HFFc6 (cell line): ENCODE measurements around the gene CADM2. TPM values are rescaled to one million over a fixed set of nuclear protein-coding genes. Genes with fewer than 3 reads are reported as not detected.
"Not testable (repeated sequence)": the region's sequence is repeated elsewhere in the genome, so short reads cannot be mapped to it uniquely, and the experiment has no call there.

ENCODE experiments used
- DNase-seq: peaks from one replicate; pipeline ENCODE4 v3.0.0-alpha.2; 2018
- H3K27ac Mint-ChIP-seq: 2 replicates; pipeline ENCODE4 v1.8.0; 2020; ENCODE audit warnings: mild to moderate bottlenecking, mixed read lengths
- H3K27me3 Mint-ChIP-seq: 2 replicates; pipeline ENCODE4 v1.8.0; 2021; ENCODE audit warnings: mild to moderate bottlenecking, moderate library complexity, mixed read lengths; ENCODE audit not compliant: insufficient read depth
- H3K36me3 Mint-ChIP-seq: 2 replicates; pipeline ENCODE4 v1.8.0; 2021; ENCODE audit warnings: low read depth, mixed read lengths
- H3K4me1 Mint-ChIP-seq: 2 replicates; pipeline ENCODE4 v1.8.0; 2020; ENCODE audit warnings: low read depth, mixed read lengths
- H3K4me3 Mint-ChIP-seq: 2 replicates; pipeline ENCODE4 v1.8.0; 2020; ENCODE audit warnings: mild to moderate bottlenecking, moderate library complexity, mixed read lengths
- H3K9me3 Mint-ChIP-seq: 2 replicates; pipeline ENCODE4 v1.8.0; 2020; ENCODE audit warnings: mild to moderate bottlenecking, mixed read lengths
- total RNA-seq, 6 experiments: library from RNA; stranded (reverse); fragmentation: NEBNext Ultra II Directional; extraction: Animal tissue kit (Norgen Biotek cat#: 25700); gene quantifications; 2 replicates in 1 of 6; 3 replicates in 5 of 6; pipeline ENCODE4 v1.2.3, GENCODE V29; 2021
- TF ChIP-seq, protein P1 (sequence below): fragments of 200-600 bp; sonication (generic); IDR thresholded peaks from 2 replicates; pipeline ENCODE4 v1.5.0; 2021; ENCODE audit warnings: antibody characterized with exemption, mild to moderate bottlenecking

Gene CADM2
- total RNA-seq, 6 experiments from 2014 or later, result not detected

DNA sequence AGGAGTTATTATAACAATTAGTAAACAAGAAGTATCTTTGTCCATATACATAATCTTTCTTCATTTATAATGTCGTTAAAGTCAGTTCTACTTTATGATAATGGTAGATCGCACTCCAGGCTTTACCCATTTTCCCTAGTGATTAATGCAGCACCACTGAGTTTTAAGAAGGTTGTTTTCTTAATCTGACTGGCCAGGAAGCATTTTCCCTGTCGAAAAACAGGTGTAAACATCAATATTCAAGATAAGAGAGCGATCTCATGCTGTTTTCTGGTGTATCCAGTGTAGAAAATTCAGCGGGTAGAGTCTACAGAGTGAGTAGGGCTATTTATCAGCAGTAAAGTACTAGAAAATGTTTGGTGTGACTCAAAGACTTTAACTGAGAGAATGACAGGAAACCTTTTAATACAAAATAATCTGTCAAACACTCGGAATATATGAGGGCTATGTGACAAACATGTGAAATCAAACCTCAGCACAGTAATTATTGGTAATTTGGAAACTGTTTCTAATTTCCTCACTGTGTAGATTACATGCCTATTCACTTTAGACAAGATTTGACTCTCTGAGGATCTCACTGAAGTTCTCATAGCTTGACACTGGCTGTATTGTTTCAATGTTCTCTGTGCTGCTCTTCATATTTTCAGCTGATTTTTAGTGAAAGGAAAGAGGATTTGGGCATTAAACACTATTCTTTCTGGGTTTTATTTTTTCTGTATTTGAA is 1019.0 kb downstream of the CADM2 start:
- DNase-seq, result no peak
- H3K36me3 Mint-ChIP-seq, result no peaks in the 10 kb centered on the region
- H3K4me3 Mint-ChIP-seq, result no peak overlapping the region
- H3K27me3 Mint-ChIP-seq, result no peaks in the 10 kb centered on the region
- TF ChIP-seq, protein P1, sequence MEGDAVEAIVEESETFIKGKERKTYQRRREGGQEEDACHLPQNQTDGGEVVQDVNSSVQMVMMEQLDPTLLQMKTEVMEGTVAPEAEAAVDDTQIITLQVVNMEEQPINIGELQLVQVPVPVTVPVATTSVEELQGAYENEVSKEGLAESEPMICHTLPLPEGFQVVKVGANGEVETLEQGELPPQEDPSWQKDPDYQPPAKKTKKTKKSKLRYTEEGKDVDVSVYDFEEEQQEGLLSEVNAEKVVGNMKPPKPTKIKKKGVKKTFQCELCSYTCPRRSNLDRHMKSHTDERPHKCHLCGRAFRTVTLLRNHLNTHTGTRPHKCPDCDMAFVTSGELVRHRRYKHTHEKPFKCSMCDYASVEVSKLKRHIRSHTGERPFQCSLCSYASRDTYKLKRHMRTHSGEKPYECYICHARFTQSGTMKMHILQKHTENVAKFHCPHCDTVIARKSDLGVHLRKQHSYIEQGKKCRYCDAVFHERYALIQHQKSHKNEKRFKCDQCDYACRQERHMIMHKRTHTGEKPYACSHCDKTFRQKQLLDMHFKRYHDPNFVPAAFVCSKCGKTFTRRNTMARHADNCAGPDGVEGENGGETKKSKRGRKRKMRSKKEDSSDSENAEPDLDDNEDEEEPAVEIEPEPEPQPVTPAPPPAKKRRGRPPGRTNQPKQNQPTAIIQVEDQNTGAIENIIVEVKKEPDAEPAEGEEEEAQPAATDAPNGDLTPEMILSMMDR, result no peak
- H3K27ac Mint-ChIP-seq, result no peak overlapping the region
- H3K9me3 Mint-ChIP-seq, result peaks cover 22% of the 10 kb centered on the region
- no peaks in the 10 kb centered on the region for H3K4me1 Mint-ChIP-seq

DNA sequence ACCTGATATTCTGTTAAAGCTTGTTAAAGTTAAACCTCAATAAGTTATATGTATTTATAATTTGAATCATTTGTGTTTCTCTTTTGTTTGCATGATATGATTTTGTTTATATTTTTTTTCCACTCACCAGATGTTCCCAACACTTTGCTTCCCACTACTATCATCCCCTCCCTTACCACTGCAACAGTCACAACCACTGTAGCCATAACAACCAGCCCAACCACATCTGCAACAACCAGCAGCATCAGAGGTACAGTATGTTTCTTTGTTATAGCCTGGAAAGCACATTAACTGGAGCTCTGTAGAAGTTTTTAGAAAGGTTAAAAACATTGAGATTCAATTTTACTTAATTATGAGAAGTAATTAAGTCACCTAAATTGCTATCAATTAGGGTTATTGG is 1020.2 kb downstream of the CADM2 start:
- Mint-ChIP-seq H3K36me3 (no peaks in the 10 kb centered on the region), H3K27ac (no peak overlapping the region), H3K4me1 (no peaks in the 10 kb centered on the region), H3K4me3 (no peak overlapping the region), H3K9me3 (peaks cover 11% of the 10 kb centered on the region), H3K27me3 (no peaks in the 10 kb centered on the region)
- DNase-seq, result no peak
- TF ChIP-seq, protein P1, result no peak

DNA sequence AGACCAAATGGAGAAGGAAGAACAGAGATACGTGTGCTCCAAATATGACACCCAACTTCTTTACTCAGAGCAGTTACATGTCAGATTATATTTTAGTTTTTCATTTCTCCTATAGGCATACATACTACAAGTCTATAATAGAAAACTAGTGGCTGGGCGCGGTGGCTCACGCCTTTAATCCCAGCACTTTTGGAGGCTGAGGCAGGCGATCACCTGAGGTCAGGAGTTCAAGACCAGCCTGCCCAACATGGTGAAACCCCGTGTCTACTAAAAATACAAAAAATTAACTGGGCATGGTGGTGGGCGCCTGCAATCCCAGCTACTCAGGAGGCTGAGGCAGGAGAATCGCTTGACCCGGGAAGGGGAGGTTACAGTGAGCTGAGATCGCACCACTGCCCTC is 1030.8 kb downstream of the CADM2 start:
- not testable (repeated sequence) for H3K4me3 Mint-ChIP-seq, H3K36me3 Mint-ChIP-seq, H3K27ac Mint-ChIP-seq, DNase-seq, H3K4me1 Mint-ChIP-seq, H3K27me3 Mint-ChIP-seq
- H3K9me3 Mint-ChIP-seq, result peaks cover 11% of the 10 kb centered on the region

DNA sequence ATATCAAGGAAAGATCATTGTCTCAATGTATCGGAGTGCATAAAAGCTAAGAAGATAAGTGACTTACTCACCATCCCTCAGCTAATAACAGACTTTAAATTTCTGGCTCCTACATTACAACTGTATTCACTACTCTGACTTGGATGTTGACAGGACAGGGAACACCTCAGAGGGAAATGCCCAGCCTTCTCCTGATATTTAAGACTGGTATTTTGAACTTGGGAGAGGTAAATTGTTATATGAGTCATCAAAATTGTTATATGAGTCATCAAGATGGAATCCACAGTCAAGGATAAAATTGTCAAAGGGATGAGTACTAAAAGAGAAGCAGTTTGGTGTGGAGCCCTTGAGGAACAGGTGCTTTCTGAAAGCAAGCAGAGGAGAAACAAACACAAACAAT is 1070.8 kb downstream of the CADM2 start:
- no peaks in the 10 kb centered on the region for H3K36me3 Mint-ChIP-seq
- TF ChIP-seq, protein P1, result no peak
- no peaks in the 10 kb centered on the region for H3K27me3 Mint-ChIP-seq
- no peak overlapping the region for H3K27ac Mint-ChIP-seq
- H3K4me3 Mint-ChIP-seq, result no peak overlapping the region
- no peak for DNase-seq
- peaks cover 23% of the 10 kb centered on the region for H3K9me3 Mint-ChIP-seq
- H3K4me1 Mint-ChIP-seq, result no peaks in the 10 kb centered on the region

DNA sequence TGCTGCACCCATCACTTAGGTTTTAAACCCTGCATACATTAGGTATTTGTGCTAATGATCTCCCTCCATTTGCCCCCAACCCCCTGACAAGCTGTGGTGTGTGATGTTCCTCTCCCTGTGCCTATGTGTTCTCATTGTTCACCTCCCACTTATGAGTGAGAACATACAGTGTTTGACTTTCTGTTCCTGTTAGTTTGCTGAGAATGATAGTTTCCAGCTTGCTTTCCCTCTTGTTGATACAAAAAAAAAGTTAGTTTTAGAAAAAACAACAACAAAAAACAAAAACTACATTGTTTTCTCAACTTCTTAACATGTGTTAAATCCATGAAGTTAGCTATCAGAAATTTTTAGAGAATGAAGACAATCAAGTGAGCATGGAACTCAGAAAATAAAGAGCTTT is 1079.1 kb downstream of the CADM2 start:
- TF ChIP-seq, protein P1, result no peak
- no peaks in the 10 kb centered on the region for H3K4me1 Mint-ChIP-seq
- H3K9me3 Mint-ChIP-seq, result peaks cover 42% of the 10 kb centered on the region
- no peaks in the 10 kb centered on the region for H3K36me3 Mint-ChIP-seq
- no peak overlapping the region for H3K27ac Mint-ChIP-seq
- no peaks in the 10 kb centered on the region for H3K27me3 Mint-ChIP-seq
- DNase-seq, result no peak
- H3K4me3 Mint-ChIP-seq, result no peak overlapping the region

DNA sequence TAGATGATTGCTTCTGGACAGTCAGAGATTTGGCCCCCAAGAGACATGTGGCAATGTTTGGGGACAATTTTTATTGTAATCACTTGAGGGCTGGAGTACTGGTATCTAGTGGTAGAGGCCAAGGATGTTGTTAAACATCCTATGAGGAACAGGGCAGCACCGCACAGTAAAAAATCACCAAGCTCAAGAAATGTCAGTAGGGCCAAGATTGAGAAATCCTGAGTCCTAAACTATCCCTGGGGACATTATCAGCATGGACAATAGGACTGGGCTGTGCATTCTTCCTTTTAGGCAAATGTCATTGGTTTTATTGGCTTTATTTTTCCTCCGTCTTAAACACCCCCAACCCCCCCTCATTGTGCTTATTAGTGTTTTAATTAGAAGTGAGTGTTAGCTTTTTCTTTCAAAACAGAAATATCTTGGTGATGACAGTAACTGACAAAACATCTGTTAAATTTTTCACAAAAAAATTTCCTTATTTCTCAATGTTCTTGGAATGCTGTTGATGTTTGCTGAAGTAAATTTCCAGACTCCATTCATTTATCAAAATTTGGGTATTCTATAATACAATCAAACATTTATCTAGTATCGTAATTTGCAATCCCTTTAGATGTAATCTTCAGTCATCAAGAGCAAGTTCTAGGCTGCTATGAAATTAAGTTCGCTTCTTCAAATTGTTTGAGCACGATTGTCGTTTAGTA is 1087.8 kb downstream of the CADM2 start:
- no peak for DNase-seq
- no peaks in the 10 kb centered on the region for H3K36me3 Mint-ChIP-seq
- no peaks in the 10 kb centered on the region; the same call in 1 of the 2 replicates for H3K27me3 Mint-ChIP-seq
- H3K27ac Mint-ChIP-seq, result no peak overlapping the region
- H3K9me3 Mint-ChIP-seq, result peaks cover 30% of the 10 kb centered on the region
- no peaks in the 10 kb centered on the region for H3K4me1 Mint-ChIP-seq
- TF ChIP-seq, protein P1, result no peak
- no peak overlapping the region for H3K4me3 Mint-ChIP-seq
